Femur (tissue), 1 donor: ENCODE data around the gene PRCP.
"Not testable (repeated sequence)": the region's sequence is repeated elsewhere in the genome, so short reads cannot be mapped to it uniquely, and the experiment has no call there.

ENCODE experiments used
- DNase-seq: peaks from one replicate; pipeline ENCODE4 v3.0.0-alpha.2; 2017

PRCP gene

DNA sequence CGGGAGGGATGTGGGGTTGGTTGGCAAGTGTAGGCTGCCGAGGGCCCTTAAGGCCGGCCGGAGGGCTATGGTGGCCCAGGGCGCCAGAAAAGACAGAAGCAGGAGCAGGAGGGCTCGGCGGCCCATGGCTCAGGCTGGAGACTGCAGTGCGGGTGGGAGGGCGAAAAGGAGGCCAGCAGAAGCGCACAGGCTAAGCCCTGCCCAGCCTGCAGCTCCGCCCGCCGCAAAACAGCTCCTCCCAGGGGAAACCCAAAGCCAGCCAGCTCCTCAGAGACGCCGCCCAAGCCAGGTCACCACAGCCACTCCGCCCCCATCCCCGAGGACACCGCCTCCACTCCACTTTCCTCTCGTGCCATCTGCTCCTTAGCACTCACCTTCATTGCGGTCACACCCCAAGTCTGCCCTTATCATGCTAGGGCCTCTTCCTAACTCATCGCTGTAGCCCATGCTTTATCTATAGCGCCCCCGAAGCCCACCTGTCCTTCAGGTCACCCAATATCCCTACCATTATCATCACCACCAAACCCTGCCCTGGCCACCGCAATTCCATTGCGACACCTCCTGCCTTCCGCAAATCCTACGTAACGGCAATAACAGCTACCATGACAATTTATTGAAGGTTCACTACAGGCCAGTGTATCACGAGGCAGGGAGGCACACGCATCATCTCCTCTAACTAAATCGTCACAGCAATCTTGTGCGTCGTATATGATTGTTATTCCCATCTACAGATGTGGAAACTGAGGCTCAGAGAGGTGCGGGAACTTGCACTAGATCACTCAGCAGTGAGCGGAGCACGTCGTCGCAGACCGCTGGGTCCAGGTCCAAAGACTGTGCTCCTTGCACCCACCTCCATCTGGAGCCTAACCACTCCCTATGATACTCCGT is at the start of gene PRCP:
Gene PRCP (minus strand): TSS at position 154 of the 888 bp plus-strand sequence. CDS start 28 bp downstream, at position 126.
- DNase-seq, result peak; percentile 93

DNA sequence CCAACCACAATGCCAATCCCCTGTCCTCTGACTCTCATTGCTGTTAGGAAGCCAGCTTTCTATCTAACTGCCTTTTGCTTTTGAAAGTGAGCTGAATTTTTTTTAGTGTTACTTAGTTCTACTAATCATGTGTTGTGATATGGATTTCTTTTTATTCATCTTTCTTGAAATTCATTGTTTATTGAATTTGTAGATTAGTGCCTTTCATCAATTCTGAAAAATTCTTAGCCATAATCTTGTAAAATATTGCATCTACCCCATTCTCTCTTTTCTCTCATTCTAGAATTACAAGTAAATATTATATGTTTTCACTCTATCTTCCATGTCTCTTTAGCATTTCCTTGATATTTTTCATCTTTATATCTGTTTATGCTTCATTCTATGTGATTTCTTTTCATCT is 49.1 kb upstream of the PRCP start:
- no peak for DNase-seq

- no peak for DNase-seq
Measured at GRCh38 chr11:82945682-82946081, 45.5 kb upstream of the PRCP start.

GRCh38 chr11:82945041-82945440 is 44.8 kb upstream of the PRCP start:
- not testable (repeated sequence) for DNase-seq

- DNase-seq, result no peak
Measured at GRCh38 chr11:82944198-82944597, 44.0 kb upstream of the PRCP start.

GRCh38 chr11:82943430-82943829 is 43.2 kb upstream of the PRCP start:
- not testable (repeated sequence) for DNase-seq

DNA sequence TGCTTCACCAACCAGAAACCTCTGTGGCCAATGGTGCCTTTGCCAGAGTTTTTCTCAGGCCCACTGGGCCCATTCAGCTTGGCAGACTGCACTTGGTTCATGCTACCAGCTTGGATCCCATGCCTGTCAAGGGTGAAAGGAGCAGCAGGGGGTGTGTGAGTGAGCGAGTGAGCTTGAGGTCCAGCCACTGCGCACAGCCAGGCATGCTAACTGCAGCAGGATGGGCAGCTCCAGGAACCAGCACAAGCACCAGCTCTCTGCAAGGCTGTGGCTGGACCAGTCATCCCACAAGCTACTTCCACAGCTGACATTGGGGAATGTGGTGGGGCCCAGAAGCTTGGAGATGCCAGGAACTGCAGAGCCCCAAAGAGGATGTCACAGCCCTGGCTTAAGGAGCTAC is 42.1 kb upstream of the PRCP start:
- DNase-seq, result no peak

- DNase-seq, result no peak
Measured at GRCh38 chr11:82939456-82939855, 39.2 kb upstream of the PRCP start.

- DNase-seq, result no peak
Measured at GRCh38 chr11:82937554-82937953, 37.3 kb upstream of the PRCP start.

GRCh38 chr11:82936261-82936660 is 36.0 kb upstream of the PRCP start:
- no peak for DNase-seq

- DNase-seq, result no peak
Measured at GRCh38 chr11:82932564-82932963, 32.3 kb upstream of the PRCP start.

DNA sequence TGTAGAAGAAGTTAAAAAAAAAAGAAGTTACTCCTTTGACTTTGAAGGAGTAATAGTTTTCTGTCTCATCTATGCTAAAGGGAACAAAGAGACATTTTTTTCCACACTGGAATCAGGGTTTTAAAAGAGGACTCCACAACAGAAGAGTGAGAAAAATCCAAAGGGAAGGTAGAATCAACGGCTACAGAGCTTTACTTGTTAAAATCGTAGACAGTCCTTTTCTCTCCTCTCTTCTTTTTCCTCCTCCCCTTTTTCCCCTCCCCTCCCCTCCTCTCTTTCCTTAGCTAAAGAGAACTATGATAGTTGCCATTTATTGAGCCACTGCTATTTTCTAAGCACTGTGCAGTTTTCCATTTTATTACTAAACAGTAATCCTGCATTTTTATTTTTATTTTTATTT is 30.5 kb upstream of the PRCP start:
- DNase-seq, result no peak

DNA sequence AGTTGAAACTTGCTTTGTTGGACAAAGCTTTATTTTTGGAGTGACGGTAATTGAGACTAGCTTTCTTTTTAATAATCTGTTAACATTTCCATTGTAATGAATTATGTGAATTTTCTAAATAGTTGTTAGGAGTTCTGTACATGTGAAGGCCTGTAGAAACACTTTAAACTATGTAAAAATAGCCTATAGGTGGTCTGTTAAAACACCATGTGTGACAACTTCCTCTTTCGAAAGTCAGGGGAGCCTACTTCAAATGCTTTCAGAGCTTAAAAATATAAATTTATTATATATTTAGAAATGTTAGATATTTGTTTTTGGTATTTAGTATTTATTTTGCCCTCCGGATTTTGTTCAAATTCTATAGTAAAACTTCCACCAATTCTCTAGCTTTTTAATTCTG is 30.0 kb upstream of the PRCP start:
- DNase-seq, result no peak

- DNase-seq, result no peak
Measured at GRCh38 chr11:82929121-82929520, 28.9 kb upstream of the PRCP start.

GRCh38 chr11:82927264-82927880 is 27.1 kb upstream of the PRCP start:
- DNase-seq, result no peak

DNA sequence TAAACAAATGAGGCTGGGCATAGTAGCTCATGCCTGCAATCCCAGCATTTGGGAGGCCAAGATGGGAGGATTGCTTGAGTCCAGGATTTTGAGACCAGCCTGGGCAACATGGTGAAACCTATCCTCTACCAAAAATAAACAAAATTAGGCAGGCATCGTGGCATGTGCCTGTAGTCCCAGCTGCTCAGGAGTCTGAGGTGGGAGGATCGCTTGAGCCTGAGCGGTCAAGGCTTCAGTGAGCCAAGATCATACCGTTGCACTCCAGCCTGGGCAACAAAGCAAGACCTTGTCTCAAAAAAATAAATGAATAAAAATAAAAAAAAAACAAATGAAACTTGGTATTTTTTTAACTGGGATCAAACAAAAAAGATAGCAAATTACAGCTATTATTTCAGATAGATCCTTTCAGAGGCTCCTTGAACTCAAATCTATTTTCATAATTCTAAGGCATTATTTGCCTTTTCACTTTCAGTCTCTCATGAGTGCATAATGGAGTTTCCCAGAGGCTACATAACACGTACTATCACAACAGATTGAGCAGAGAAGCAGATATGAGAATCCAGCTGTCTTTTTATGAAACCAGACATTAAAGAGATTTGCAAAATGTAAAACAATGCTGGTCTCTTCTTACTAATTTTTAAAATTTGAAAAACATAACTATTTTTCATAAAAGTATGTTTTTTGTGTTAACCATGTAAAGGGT is 24.4 kb upstream of the PRCP start:
- no peak for DNase-seq

GRCh38 chr11:82922396-82923173 is 22.4 kb upstream of the PRCP start:
- not testable (repeated sequence) for DNase-seq

DNA sequence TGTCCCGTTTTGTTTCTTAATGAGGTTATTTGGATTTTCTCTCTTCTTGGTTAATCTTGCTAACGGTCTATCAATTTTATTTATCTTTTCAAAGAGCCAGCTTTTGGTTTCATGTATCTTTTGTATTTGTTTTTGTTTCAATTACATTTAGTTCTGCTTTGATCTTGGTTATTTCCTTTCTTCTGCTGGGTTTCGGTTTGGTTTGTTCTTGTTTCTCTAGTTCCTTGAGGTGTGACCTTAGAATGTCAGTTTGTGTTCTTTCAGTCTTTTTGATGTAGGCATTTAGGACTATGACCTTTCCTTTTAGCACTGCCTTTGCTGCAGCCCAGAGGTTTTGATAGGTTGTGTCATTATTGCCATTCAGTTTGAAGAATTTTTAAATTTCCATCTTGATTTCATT is 20.0 kb upstream of the PRCP start:
- not testable (repeated sequence) for DNase-seq

DNA sequence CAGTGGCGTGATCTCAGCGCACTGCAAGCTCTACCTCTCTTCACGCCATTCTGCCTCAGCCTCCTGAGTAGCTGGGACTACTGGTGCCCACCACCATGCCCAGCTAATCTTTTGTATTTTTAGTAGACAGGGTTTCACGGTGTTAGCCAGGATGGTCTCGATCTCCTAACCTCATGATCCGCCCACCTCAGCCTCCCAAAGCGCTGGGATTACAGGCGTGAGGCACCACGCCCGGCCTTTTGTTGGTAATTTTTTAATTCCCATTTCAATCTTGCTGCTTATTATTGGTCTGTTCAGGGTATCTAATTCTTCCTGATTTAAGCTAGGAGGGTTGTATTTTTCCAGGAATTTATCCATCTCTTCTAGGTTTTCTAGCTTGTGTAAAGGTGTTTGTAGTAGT is 19.6 kb upstream of the PRCP start:
- not testable (repeated sequence) for DNase-seq

DNA sequence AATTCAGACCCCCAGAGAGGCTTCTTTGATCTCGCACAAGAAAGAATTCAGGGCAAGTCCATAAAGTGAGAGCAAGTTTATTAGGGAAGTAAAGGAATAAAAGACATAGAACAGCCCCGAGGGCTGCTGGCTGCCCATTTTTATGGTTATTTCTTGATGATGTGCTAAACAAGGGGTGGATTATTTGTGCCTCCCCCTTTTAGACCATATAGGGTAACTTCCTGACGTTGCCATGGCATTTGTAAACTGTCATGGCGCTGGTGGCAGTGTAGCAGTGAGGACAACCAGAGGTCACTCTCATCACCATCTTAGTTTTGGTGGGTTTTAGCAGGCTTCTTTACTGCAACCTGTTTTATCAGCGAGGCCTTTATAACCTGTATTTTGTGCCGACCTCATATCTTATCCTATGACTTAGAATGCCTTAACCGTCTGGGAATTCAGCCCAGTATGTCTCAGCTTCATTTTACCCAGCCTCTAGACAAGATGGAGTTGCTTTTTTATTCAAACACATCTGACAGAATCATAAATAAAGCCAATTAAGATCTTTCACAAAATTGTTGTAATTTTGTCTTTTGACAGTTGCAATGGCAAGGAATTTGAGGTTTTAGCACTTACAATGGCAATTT is 8.9 kb upstream of the PRCP start:
- DNase-seq, result no peak

DNA sequence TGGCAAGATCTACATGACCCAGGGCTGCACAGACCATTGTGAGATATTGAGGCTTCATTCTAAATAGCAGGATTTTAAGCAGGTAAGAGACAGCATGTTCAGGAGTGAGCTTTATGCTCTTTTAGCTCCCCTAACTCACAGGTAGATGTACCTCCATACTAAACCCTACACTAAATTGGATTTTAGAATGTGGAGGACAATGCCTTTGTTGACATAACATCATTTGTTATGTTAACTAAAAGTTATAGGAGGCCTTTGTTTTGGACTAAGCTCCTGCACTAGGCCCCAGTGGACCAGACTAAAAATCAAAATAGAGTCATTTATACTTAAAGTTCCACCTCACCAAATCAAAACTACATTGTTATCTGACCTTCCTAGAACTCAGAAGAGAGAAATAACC is 8.1 kb upstream of the PRCP start:
- no peak for DNase-seq

DNA sequence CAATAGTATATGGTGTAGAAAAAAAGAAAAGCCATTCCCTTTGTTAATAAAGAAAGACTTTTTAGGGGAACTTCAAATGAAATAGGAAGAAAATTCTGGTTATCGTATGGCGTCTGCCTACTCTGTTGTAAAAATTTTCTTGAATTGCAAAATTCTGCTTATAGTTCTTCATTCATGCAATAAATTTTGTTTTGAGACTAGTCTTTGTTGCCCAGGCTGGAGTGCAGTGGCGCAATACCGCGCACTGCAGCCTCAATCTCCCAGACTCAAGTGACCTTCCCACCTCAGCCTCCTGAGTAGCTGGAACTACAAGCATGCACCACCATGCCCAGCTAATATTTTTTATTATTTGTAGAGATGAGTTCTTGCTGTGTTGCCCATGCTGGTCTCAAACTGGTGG is 7.1 kb upstream of the PRCP start:
- no peak for DNase-seq
